LoVo (cell line): ENCODE measurements around the gene IL36A.

Source experiments
- DNase-seq: peaks from one replicate; pipeline ENCODE4 v3.0.0-alpha.2; 2016; ENCODE audit warnings: low spot score

IL36A gene

DNA sequence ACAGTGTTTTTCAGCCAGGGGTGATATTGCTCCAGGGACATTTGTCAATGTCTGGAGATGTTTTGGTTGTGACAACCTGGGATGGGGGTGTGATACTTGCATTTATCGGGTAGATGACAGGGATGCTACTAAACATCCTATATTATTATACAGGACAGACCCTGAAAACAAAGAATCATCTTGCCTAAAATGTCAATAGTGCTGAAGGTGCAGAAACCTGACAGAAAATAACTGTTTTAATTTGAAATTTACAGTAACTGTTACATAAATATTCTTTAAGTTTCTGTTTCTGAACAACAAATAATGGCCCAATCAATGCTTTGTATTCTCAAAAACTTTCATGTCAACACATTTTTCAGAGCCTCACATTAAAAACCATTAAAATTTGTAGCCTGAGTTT is 2.0 kb downstream of the IL36A start:
- no peak for DNase-seq

DNA sequence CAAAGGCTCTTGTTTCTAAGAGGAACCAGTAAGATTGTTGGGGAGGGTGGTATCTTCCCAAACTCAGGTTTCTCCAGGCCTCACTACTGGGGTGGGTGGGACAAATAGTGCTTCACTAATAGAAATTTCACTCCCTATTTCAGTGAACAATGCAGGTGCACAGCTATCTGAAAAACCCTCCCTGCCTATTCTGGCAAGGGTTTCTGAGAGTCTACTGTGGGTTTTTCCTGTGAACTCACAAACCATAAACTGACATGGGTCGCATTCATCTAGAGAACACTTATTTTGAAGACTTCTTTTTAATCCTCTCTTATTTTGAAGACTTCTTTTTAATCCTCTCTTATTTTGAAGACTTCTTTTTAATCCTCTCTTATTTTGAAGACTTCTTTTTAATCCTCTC is 4.4 kb downstream of the IL36A start:
- no peak for DNase-seq

DNA sequence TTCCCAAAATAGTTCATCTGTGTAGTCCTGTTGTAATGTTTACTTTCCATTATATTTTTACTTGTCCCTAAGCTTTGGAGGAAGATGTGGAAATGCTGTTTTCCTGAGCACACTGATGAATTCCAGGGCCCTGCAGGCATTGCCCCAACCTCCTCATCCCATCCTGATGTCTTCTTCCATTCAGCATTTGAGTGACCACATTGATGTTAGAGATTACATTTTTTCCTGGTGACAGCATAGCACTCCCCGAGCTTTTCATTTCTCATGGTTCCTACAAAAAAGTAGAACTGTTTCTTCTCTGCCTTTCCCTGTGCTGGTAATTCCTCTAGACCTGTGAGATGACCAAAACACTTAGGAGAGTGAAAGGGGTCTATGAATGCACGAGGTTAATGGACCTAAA is 4.8 kb downstream of the IL36A start:
- no peak for DNase-seq

DNA sequence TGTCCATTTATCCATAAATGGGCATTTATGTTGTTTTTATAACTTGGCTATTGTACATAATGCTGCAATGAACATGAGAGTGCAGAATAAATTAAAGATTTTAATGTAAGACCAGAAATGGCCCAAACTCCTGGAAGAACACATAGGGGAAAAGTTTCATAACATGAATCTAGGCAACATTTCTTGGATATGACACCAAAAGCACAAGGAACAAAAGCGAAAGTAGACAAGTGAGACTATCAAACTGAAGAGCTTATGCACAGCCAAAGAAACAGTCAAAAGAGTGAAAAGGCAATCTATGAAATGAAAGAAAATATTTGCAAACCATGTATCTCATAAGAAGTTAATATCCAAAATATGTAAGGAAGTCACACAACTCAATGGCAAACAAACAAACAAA is 5.8 kb downstream of the IL36A start:
- no peak for DNase-seq

DNA sequence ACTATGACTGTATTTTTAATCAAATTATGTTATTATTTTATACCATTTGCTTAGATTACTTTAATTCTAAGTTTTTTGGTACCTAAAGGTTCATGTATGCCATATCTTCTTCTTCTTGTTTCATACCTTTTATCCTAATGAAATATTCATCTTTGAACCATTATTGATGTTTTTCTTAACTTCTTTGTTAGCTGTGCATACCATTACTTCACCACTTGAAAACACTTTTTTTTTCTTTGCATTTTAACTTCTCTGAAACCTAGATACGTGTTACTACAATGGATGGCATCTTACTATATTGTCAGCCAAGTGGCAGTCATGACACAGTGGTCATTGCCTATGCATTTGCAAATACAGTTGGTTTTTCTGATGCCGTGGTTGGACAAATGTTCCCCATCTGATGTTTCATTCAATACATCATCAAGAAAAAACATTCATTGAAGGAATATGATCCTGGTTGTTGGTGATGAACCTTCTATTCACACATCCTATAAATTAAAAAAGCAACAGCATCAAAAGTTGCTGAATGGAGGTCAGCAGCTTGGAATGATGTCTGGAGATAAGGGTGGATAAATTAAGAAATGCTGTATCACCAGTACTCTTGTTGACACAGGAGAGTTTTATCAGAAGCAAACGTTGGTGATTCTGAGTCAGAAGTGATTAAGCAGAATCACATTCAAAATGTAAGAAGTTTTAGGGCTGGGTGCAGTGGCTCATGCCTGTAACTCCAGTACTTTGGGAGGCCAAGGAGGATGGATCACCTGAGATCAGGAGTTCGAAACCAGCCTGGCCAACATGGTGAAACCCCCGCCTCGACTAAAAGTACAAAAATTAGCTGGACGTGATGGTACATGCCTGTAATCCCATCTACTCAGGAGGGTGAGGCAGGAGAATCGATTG is 7.4 kb downstream of the IL36A start:
- DNase-seq, result no peak

DNA sequence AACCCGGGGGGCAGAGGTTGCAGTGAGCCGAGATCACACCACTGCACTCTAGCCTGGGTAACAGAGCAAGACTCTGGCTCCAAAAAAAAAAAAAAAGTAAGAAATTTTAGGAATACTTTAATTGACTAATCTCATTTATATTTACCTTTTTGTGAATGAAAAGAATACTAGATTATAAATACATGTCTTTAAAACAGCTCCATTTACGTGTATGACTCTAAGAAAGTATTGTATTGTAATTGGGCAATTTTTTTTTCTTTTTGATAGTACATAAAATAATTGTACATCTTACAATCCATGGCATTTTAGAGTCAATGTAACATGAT is 8.0 kb downstream of the IL36A start:
- DNase-seq, result no peak

DNA sequence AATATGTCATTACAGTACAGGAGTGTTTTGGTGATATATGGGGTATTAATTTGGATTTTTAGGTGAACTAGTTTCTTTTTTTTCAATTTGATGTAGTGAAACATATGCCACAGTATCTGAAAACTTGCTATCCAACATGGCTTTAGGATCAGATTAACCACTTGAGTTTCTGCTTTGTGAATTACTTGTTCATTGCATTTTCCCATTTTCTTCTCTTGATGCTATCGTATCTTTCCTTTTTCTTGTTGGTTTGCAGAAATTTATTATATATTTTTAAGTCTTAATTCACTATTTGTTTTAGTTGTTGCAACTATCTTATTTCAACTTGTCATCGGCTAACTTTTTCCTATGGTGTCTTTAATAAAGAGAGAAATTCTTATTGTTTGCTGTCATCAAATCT is 8.8 kb downstream of the IL36A start:
- DNase-seq, result no peak

DNA sequence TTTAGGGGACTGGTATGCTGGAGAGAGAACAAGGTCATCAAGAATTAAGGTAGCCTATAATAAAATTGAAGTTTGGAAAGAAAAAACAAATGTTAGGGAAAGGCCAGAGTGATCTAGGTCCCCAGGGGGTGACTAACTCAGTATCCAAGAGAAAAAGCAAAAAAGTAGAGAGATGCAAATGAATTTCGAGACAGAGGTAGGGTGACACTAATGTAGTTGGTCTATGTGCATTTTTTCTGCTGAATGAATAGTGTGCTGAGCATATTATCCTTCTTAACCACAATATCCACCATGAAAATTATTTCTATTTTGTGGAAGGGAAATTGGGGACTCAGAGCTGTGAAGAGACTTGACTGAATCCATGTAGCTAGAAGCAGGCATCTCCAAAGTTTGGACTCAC is 9.8 kb downstream of the IL36A start:
- no peak for DNase-seq

DNA sequence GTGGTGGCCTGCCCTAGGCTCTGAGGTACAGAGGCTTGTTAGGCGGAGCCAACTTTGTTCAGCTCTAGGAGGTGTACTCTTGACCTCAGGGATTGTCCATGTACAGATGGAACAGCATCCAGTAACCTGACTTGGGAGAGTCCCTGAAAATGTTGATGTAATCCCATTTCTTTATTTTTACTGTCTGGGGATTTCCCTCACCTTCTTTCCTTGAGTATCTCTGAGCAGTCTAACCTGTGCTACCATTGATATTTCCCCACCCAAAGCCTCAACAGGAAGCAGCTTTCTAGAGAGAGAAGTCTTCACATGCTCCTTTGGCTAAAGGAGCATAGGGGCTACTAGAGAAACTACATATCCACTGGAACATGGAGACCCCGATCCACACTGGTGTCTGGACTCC is 10.4 kb downstream of the IL36A start:
- DNase-seq, result no peak

DNA sequence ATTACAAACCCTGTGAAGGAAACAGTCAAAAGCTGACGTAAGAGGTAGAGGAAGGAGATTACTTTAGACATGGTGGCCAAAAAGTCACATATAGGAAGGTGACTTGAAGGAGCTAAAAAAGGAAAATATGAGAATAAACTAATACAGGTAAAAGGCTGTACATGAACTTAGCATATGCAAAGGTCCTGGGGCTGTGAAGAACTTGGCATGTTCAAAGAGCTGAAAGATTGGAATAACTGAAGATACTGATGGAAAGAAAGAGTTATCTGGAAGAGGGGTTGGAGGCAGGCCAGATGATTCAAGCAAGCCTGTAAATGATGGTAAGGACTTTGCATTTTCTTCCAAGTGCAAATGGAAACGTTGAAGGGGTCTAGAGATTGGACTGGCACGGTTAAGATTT is 13.2 kb downstream of the IL36A start:
- DNase-seq, result no peak

DNA sequence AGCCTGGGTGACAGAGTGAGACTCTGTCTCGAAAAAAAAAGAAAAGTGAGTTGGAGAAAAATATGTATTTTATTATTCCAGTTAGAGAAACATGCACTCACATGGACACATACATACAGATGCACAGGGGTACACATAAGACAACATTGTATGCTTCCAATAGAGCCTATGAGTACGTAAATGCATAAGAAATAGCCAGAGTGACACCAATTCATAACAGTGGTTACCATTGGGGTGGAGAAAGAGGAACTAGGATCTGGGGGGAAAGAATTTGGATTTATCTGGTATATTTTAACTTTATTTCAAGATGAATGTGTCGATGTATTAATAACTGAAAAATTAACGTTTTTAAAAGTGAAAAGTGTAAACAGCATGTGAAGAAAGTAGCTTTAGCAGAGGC is 16.1 kb downstream of the IL36A start:
- DNase-seq, result no peak

DNA sequence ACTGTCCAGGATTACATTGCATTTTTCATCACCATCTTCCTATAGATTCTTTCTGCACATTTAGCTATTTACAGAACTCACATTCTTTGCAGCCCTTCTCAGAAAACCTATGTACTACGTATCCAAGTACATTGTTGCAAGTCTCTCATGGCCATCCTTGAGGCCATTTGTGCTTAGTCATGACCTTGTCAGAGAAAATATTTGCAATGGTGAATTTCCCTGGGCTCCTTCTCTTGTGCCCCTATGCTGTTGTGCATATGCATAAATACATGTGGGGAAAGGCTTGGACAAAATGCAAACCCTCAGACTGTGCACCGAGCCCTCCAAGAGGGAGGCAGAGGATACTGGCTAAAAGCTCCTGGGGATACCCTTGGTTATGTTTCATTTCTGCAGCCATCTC is 19.5 kb downstream of the IL36A start:
- DNase-seq, result no peak

DNA sequence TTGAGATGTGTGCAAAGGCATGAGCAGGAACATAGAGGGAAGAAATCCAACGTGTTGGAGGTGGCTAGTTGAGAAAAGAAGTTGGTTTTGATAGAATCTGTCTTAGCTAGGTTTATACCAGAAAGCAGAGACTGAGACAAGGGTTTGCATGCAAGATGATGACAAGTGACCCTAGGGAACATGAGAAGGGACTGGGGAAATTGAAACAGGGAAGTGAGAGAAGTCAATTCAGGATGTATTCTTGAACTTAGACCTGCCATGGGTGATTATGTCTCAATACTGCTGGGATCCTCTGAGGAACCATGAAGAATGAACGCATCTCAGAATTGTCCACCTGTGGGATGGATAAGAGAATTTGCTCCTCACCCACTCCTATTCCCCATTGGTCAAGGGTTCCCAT is 20.5 kb downstream of the IL36A start:
- no peak for DNase-seq

DNA sequence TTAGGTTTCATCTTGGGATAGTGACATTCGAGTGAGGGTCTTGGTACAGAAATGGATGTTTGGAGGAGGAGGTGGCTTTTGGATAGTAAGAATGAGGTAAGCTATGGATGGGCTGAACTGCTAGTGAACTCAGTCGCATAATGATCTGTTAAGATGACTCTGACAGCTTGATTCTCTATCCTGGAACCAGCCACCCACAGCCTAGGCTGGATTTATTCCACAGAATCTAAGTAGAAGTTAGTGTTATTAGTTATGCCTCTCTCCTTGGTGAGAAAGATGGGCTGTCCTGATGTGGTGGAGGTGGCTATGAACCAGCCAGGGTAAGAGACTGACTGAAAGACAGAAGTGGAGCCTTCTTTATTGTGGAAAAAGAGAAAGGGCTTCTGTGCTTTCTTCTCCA is 22.4 kb downstream of the IL36A start:
- DNase-seq, result no peak

DNA sequence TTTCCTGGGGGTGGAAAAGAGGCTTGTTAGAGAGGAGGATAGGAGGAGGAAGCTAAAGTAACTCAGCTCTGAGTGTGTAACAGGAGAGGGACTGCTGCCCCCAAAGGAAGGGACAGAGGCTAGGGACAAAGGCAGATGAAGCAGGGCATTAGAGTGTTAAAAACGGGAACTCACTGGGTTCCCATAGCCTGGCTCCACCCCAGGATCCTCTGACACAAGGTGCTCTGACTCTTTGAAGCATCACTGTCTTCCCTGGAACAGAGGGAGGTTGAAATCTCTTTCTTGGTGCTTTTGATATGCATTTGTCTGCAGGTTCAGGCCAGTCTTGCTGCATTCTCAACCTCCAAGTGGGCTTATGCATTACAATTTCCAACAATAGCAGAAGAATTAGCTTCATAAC is 22.9 kb downstream of the IL36A start:
- no peak for DNase-seq

DNA sequence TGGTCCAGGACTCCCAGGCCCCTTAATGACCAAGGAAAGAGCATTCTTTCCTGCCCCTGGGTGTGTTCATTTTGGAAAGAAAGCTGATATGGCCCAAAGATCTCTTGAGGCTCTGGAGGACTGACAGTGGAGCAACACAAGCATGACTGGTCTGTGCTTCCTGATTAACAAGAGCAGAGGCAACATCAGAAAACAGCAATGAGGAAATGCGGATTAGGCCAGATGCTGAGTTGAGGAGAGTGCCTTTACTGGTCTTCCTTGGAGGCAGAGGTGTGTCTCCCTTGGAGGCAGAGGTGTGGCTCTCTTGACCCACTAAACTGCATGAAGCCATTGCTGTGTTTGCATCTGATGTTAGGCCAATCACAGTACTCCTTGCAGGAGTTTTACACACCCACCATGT is 27.5 kb downstream of the IL36A start:
- DNase-seq, result no peak

DNA sequence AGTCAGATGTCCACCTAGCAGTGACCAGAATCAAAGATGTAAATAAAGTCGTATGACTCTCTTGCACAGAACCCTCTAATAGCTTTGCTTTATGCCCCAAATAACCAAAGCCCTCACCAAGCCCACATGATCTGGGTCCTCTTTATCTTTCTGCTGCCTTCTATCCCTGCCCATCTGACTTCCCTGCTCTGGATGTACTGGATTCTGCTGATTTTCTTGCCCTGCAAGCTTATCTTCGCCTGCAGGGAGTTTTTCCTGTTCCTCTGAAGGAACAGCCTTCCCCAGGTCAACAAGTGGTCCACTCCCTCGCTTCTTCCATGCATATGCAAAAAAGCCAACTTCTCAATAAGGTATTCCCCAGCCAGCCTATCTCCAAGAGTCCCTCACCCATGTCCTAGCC is 28.8 kb downstream of the IL36A start:
- no peak for DNase-seq

DNA sequence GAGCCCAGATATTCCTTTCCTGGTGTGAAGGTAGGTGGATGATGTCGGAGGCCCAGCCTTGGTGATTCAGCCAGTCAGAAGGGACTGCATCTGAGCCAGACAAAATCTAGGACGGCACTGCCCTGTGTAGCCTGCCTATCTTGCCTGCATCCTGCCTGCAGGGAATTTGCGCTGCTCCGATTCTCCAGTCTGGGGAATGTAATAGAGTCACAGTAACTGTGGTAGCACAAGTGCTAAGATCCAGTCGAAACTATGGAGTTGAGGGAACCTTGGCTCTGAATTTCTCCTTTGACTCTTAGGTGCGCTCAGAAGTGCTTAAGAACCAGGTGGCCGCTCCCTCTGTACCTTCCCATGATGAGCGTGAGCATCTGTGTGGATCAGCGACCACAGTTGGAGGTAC is 31.5 kb downstream of the IL36A start:
- no peak for DNase-seq

DNA sequence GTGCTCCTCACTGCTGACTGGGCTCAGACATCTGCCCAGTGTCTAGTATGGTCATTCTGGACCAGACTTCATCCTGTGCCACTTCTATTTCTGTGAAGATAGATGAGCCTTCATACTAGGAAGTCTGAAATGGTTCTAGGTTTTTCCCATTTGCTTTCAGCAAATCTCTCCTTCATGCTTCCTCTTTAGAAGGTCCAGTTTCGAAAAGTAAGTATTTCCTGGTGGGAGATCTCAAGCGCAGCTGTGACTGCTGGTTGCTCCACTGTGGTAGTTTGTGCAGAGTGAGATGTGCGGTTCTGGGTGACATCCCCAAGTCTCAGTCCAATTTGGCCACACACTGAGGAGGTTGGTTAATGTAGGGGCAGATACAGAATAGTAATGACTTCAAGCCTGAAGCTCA is 33.0 kb downstream of the IL36A start:
- DNase-seq, result no peak

DNA sequence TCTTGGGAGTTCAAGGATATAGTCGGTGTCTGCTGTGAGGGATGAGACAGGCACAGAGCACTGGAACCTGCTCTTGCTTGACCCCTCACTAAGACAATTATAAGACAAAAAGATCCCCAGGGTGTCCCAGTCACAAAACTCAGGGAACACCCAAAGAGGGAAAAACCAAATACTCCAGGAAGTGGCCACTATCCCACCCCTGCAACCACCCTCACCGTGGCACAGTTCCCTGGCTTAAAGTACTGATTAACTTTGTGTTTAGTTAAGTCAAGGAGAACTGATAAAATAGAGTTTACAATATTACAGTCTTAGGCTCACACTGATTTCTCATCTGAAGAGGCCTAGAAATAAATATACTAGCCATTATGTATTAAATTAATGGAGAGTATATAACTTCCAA is 33.9 kb downstream of the IL36A start:
- DNase-seq, result no peak

DNA sequence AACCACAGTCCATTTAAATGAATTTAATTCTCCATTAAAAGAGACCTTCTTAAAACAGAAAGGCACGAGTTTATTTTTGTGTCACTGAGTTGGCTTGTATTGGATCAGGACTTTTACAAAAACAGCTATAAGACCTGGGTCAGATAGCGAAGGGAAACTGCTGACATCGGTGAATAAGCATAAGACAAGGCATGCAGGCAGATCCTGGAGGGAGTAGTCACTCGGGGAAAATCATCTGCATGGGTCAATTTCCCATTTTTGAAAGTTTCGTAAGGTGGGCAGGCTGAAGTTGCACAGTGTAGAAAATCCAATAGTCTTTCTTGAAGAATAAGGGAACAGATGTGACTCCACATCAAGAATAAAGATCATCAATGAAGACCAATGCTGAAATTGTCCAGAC is 34.5 kb downstream of the IL36A start:
- DNase-seq, result no peak

DNA sequence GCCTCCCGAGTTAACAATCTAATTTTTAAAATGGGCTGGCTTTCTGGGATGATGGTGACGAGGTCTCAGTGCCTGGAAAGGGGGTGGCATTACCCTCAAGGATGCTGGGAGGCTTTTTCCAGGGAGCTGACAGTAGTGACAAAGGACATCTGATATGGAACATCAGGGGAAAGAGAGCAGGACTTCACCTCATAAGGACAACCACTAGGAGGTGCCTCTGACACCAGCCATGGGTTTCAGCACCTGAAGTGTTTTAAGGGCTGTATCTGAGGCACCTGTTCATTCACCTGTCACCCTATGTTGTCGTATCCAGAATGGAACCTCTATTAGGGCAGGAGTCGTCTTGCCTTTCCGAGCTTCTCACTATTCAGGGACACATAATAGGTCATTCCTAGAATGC is 36.6 kb downstream of the IL36A start:
- no peak for DNase-seq

DNA sequence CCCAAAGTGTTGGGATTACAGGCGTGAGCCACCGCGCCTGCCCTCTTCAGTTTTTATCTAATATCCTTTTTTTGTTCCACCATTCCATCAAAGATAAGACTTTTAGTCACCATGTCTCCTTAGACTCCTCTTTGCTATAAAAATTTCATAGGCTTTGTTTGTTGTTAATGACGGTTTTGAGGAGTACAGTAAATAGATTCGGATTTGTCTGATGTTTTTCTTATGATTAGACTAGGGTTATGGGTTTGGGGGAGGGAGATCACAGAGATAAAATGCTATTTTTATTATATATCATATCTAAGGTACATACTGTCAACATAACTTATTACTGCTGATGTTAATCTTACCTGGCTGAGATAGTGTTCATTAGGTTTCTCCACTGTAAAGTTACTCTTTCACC is 41.2 kb downstream of the IL36A start:
- no peak for DNase-seq
